Heart left ventricle (tissue), 16 donors: ENCODE results near the gene GRAP. TPM values are rescaled to one million over a fixed set of nuclear protein-coding genes. Genes with fewer than 3 reads are reported as not detected.
A peak's percentile ranks its signal among the peaks of the same experiment; 100 is the strongest.

Experiments used
- ATAC-seq, 4 donors: fragments of 200-7000 bp; cut with Tn5 transposase; one replicate each; pipeline ENCODE4 v1.9.1; 2020 to 2022; ENCODE audit warnings: moderate library complexity in 4 of 4, mild to moderate bottlenecking in 3 of 4, moderate number of reproducible peaks in 1 of 4
- DNase-seq, 5 donors: peaks; one replicate each; pipeline ENCODE4 v3.0.0-alpha.2; 2020
- H3K27ac ChIP-seq, 12 donors: fragments of 200-600 bp; sonication (generic) in 4 of 12; one replicate each; pipeline versions ENCODE4 v1.5.0 to v1.8.0; 2016 to 2022; ENCODE audit warnings: mild to moderate bottlenecking in 2 of 12
- H3K27me3 ChIP-seq, 9 donors: fragments of 200-600 bp; sonication (generic) in 2 of 9; one replicate each; pipeline versions ENCODE4 v1.5.1 to v1.8.0; 2016 to 2022; ENCODE audit warnings: mild to moderate bottlenecking in 3 of 9
- H3K36me3 ChIP-seq, 9 donors: fragments of 200-600 bp; sonication (generic) in 2 of 9; one replicate each; pipeline versions ENCODE4 v1.5.0 to v1.8.0; 2018 to 2022; ENCODE audit warnings: mild to moderate bottlenecking in 2 of 9
- H3K4me1 ChIP-seq, 12 donors: fragments of 200-600 bp; sonication (generic) in 4 of 12; one replicate each; pipeline versions ENCODE4 v1.5.0 to v1.8.0; 2016 to 2022; ENCODE audit warnings: mild to moderate bottlenecking in 3 of 12
- H3K4me3 ChIP-seq, 12 donors: fragments of 200-600 bp; sonication (generic) in 4 of 12; one replicate each; pipeline versions ENCODE4 v1.5.0 to v1.8.0; 2017 to 2022; ENCODE audit warnings: mild to moderate bottlenecking in 9 of 12, moderate library complexity in 4 of 12
- H3K9me3 ChIP-seq, 12 donors: fragments of 200-600 bp; sonication (generic) in 4 of 12; one replicate each; pipeline versions ENCODE4 v1.5.0 to v1.8.0; 2016 to 2022; ENCODE audit warnings: mild to moderate bottlenecking in 1 of 12
- CTCF ChIP-seq, 12 donors: fragments of 200-600 bp; sonication (generic) in 4 of 12; IDR thresholded peaks; one replicate each; pipeline versions ENCODE4 v1.5.0 to v1.8.0; 2018 to 2022; ENCODE audit warnings: antibody characterized with exemption in 12 of 12, mild to moderate bottlenecking in 5 of 12
- POLR2A ChIP-seq, 2 donors: fragments of 450-650 bp; IDR thresholded peaks; one replicate each; pipeline ENCODE4 v1.6.1; 2017; ENCODE audit warnings: antibody characterized with exemption in 2 of 2, mild to moderate bottlenecking in 2 of 2, moderate library complexity in 2 of 2
- WGBS, 4 donors: extraction: QIAGEN DNeasy Blood & Tissue Kit in 2 of 4; methylation state at CpG; one replicate each; pipeline versions ENCODE4 v1.1.5 to v1.1.7; 2013 to 2018; 5-methylcytosine and 5-hydroxymethylcytosine counted together
- intact Hi-C, 10 donors: fragments of 100-400 bp; cut with DNase I; formaldehyde crosslinking; loops; one replicate each; pipeline versions ENCODE4 v1.11.1 to v1.14.2; 2022
- polyA plus RNA-seq, 2 donors: library from polyadenylated mRNA; stranded (reverse); fragments of 200-250 nt; gene quantifications; one replicate each; pipeline ENCODE4 v1.2.3, GENCODE V29; 2013
- total RNA-seq, 9 donors: library from RNA; depleted of rRNA in 2 of 9; stranded (reverse); fragments of >200 nt in 2 of 9; fragmentation: NEBNext Ultra II Directional in 3 of 9; extraction: Animal tissue kit (Norgen Biotek cat#: 25700) in 3 of 9; gene quantifications; one replicate each; pipeline versions ENCODE4 v1.1.0 to v1.2.4, GENCODE V29; 2016 to 2023
- donor health status: ischemic (EF 13 %, LVEDD 7.1; RV severe dilation, severe dysfunction).
- donor health status: healthy with polysubstance abuse.
- donor health status: DM: no; HTN: yes; CAD: no.
- donor health status: DM: no; HTN: no; CAD: no.
- donor health status: ischemic (EF 25% LVEDD 6.9; RV normal size, moderate dysfunction).
- donor health status: ischemic (EF 25% LVEDD 5.7; RV mildly dilated, moderate dysfunction).
- donor health status: healthy.
- donor health status: DM: yes; HTN: yes; CAD: no.
- donor health status: ischemic (EF 35%, LVEDD 5.7; RV mildly dilated, moderate dysfunction).
- donor health status: nonischemic (EF 11% LVEDD 7.7; RV severe dilation, severe dysfunction).
- donor health status: DM: yes; HTN: yes; CAD: no.
- donor health status: PGD.
- donor health status: ischemic (EF 29% LVEDD 5.4; RV normal size, mild dysfunction).
- donor health status: nonischemic (EF 23%, LVEDD 6.1; RV moderate dilation, normal function).

Gene GRAP
- total and polyA plus RNA-seq, 11 donors, result 1.1 to 6.3 (median 2.1) TPM

- H3K4me3 ChIP-seq, result no peak overlapping the region
- H3K4me1 ChIP-seq, result no peaks in the 10 kb centered on the region
- intact Hi-C loops, result no loop called here
- H3K27me3 ChIP-seq, result peaks cover 0 to 3% (median 0%) of the 10 kb centered on the region in 9 donors
- no peak for TF ChIP-seq POLR2A (IDR thresholded peaks at IDR 0.05)
- no peak for TF ChIP-seq CTCF (IDR thresholded peaks at IDR 0.05)
- H3K27ac ChIP-seq, result no peak overlapping the region
- ATAC-seq (no peak), DNase-seq (peak in 3 of 5 donors; percentile 16 to 37 (median 22))
- no peaks in the 10 kb centered on the region for H3K9me3 ChIP-seq
- 78 to 83% (median 81%) methylated on average over 29 of the region's 29 CpGs for WGBS, 4 donors
- H3K36me3 ChIP-seq, result no peaks in the 10 kb centered on the region
Measured at GRCh38 chr17:19014628-19015215, 32.0 kb downstream of the GRAP start.

DNA sequence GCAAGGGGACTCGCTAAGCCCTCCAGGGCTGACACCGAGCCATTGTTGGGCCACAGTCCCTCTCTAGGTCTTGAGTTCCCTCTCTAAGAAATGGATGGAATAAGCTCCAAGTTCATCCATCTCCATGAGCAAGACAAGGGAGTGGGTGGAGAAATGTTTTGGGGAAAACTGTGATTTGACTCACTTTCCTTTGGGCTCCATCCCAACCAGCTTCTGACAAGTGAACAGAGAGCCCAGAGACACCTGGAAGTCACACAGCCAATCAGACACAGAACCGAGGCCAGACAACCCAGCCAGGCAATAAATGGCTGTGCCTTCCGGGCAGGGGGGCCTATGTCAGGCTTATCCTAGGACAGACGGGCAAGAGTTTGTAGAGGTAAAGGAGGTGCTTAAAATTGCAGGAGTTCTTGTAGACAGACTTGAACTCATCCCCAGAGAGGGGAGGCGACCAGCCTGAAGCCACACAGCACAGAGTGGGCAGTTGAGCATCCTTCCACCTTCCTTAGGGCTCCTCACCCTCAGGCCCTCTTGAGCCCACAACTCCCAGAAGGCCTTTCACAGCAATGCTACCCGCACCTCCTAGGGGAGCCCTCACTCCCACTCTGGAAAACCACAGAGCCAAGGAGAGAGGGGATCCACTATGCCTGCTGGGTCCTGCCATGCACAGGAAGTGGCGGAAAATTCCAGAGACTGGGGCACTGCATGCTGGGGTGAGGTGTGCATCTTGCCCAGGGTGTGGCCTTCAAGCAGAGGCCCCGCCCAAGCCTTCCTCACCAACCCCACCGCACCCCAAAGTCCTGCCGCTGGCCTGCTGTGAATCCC is 32.7 kb downstream of the GRAP start:
- Histone ChIP-seq H3K9me3 (no peaks in the 10 kb centered on the region), H3K4me3 (no peak overlapping the region), H3K27ac (no peak overlapping the region), H3K4me1 (no peaks in the 10 kb centered on the region), H3K27me3 (peaks cover 0 to 3% (median 0%) of the 10 kb centered on the region in 9 donors), H3K36me3 (no peaks in the 10 kb centered on the region)
- WGBS, 4 donors, result 89 to 96% (median 93%) methylated on average over 11 of the region's 11 CpGs
- intact Hi-C loops, result no loop called here
- peak in 2 of 5 donors; percentile 14 to 35 for DNase-seq
- TF ChIP-seq CTCF (IDR thresholded peaks at IDR 0.05), result no peak
- TF ChIP-seq POLR2A (IDR thresholded peaks at IDR 0.05), result no peak
- no peak for ATAC-seq

DNA sequence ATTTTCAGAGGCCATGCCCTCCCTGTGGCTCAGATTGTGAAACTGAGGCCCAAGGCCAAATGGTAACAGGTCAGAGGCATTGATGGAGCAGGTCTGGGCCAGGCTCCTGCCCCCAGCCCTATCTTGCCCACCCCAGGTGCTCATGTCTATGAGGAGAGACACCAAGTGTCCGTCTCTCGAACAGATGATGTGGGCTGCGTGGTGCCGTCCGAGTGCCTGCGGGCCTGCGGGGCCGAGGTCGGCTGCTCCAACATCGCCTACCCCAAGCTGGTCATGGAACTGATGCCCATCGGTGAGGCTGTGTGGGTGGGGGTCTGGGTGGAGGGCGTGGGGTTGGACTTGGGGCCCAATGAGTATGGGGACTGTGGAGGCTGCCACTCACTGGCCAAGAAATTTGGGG is 33.5 kb downstream of the GRAP start:
- 92 to 97% (median 95%) methylated on average over 6 to 12 of the region's 12 CpGs for WGBS, 4 donors
- ATAC-seq, result no peak
- DNase-seq, result peak in 3 of 5 donors; percentile 6 to 55 (median 22)
- Histone ChIP-seq H3K4me1 (no peaks in the 10 kb centered on the region), H3K27ac (no peak overlapping the region), H3K27me3 (peaks cover 0 to 3% (median 0%) of the 10 kb centered on the region in 9 donors), H3K36me3 (no peaks in the 10 kb centered on the region), H3K4me3 (no peak overlapping the region), H3K9me3 (no peaks in the 10 kb centered on the region)
- no peak for TF ChIP-seq CTCF (IDR thresholded peaks at IDR 0.05)
- TF ChIP-seq POLR2A (IDR thresholded peaks at IDR 0.05), result no peak
- intact Hi-C loops, result no loop called here
